WERI-Rb-1 (cell line): ENCODE data around the gene TDP2.
"Not testable (repeated sequence)": the region's sequence is repeated elsewhere in the genome, so short reads cannot be mapped to it uniquely, and the experiment has no call there.

Source experiments
- DNase-seq: peaks from one replicate; pipeline ENCODE4 v3.0.0-alpha.2; 2020
- H3K27ac ChIP-seq: fragments of 250-450 bp; sonication (Bioruptor Pico); 2 replicates; pipeline ENCODE4 v1.5.1; 2020; ENCODE audit warnings: mild to moderate bottlenecking, moderate library complexity
- H3K27me3 ChIP-seq: fragments of 250-450 bp; sonication (Bioruptor Pico); 2 replicates; pipeline ENCODE4 v1.5.1; 2021; ENCODE audit warnings: mild to moderate bottlenecking, low read depth, moderate library complexity; ENCODE audit not compliant: insufficient read depth, severe bottlenecking
- H3K36me3 ChIP-seq: fragments of 250-450 bp; sonication (Bioruptor Pico); 2 replicates; pipeline ENCODE4 v1.5.1; 2020; ENCODE audit warnings: mild to moderate bottlenecking, moderate library complexity
- H3K4me3 ChIP-seq: 2 replicates; pipeline ENCODE4 v1.5.1; 2011; ENCODE audit warnings: low read depth, mild to moderate bottlenecking, control low read depth, low read length
- H3K9me3 ChIP-seq: fragments of 250-450 bp; sonication (Bioruptor Pico); 2 replicates; pipeline ENCODE4 v1.5.1; 2021; ENCODE audit warnings: mild to moderate bottlenecking, moderate library complexity; ENCODE audit not compliant: severe bottlenecking
- TF ChIP-seq, protein P1 (sequence below): IDR thresholded peaks from 2 replicates; pipeline ENCODE4 v1.5.1; 2011; ENCODE audit warnings: low read depth, mild to moderate bottlenecking, control low read depth, inconsistent platforms, low read length

Gene TDP2

GRCh38 chr6:24686946-24687345, 20.2 kb upstream of the TDP2 start:
- Histone ChIP-seq H3K27ac (no peak overlapping the region), H3K27me3 (no peaks in the 10 kb centered on the region), H3K36me3 (no peaks in the 10 kb centered on the region; the same call in none of the 2 replicates), H3K4me3 (no peak overlapping the region), H3K9me3 (no peaks in the 10 kb centered on the region)
- DNase-seq: no peak
- TF ChIP-seq, protein P1, sequence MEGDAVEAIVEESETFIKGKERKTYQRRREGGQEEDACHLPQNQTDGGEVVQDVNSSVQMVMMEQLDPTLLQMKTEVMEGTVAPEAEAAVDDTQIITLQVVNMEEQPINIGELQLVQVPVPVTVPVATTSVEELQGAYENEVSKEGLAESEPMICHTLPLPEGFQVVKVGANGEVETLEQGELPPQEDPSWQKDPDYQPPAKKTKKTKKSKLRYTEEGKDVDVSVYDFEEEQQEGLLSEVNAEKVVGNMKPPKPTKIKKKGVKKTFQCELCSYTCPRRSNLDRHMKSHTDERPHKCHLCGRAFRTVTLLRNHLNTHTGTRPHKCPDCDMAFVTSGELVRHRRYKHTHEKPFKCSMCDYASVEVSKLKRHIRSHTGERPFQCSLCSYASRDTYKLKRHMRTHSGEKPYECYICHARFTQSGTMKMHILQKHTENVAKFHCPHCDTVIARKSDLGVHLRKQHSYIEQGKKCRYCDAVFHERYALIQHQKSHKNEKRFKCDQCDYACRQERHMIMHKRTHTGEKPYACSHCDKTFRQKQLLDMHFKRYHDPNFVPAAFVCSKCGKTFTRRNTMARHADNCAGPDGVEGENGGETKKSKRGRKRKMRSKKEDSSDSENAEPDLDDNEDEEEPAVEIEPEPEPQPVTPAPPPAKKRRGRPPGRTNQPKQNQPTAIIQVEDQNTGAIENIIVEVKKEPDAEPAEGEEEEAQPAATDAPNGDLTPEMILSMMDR: no peak

DNA sequence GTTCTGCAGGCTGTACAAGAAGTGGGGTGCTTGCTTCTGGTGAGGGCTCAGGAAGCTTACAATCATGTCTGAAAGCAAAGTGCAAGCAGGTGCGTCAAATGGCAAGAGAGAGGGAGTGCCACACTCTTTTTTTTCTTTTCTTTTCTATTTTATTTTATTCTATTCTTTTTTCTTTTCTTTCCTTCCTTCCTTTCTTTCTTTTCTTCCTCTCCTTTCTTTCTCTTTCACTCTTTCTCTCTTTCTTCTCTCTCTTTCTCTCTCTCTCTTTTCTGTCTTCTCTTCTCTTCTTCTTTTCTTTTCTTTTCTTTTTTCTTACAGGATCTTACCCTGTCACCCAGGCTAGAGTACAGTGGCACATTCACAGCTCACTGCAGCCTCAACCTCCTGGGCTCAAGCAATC, 19.7 kb upstream of the TDP2 start:
- no peak overlapping the region for H3K4me3 ChIP-seq
- DNase-seq: no peak
- no peaks in the 10 kb centered on the region for H3K27me3 ChIP-seq
- no peak overlapping the region for H3K27ac ChIP-seq
- H3K36me3 ChIP-seq: no peaks in the 10 kb centered on the region; the same call in none of the 2 replicates
- H3K9me3 ChIP-seq: no peaks in the 10 kb centered on the region
- TF ChIP-seq, protein P1: no peak

DNA sequence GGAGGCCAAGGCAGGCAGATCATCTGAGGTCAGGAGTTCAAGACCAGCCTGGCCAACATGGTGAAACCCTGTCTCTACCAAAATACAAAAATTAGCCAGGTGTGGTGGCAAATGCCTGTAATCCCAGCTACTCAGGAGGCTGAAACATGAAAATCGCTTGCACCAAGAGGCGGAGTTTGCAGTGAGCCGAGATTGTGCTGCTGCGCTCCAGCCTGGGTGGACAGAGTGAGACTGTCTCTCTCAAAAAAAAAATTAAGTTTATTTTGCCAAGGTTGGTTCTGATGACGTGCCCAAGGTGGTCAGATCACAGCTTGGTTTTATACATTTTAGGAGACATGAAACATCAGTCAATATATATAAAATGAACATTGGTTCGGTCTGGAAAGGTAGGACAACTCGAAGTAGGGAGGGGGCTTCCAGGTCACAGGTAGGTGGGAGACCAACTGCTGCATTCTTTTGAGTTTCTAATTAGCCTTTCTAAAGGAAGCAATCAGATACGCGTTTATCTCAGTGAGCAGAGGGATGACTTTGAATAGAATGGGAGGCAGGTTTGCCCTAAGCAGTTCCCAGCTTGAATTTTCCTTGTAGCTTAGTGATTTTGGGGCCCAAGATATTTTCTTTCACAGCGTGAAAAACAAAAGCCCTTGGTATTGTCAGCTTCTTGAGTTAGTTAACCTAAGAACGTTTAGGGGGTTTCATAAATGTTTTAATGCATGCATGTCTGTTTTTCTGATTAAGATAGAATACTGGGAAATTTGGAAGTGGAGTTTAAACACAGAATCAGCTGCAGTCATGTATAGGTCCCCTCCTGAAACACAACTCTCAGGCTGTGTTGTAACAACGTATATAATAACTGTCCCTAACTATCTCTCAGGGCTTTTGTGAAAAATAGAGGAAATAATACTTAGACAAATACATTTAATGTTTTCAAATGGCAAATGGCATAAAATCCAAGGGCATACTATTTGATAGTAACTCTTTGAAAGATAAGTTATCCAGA, 16.9 kb upstream of the TDP2 start:
- no peaks in the 10 kb centered on the region for H3K9me3 ChIP-seq
- H3K36me3 ChIP-seq: no peaks in the 10 kb centered on the region; the same call in none of the 2 replicates
- no peaks in the 10 kb centered on the region for H3K27me3 ChIP-seq
- TF ChIP-seq, protein P1: no peak
- H3K4me3 ChIP-seq: no peak overlapping the region
- no peak for DNase-seq
- no peak overlapping the region for H3K27ac ChIP-seq

- TF ChIP-seq, protein P1: no peak
- Histone ChIP-seq H3K9me3 (peaks cover 4% of the 10 kb centered on the region), H3K36me3 (no peaks in the 10 kb centered on the region; the same call in 1 of the 2 replicates), H3K27ac (no peak overlapping the region), H3K27me3 (no peaks in the 10 kb centered on the region), H3K4me3 (no peak overlapping the region)
- no peak for DNase-seq
Measured at GRCh38 chr6:24680582-24680981, 13.9 kb upstream of the TDP2 start.

GRCh38 chr6:24678792-24679352, 12.2 kb upstream of the TDP2 start:
- not testable (repeated sequence) for H3K27me3 ChIP-seq, H3K27ac ChIP-seq, DNase-seq, H3K36me3 ChIP-seq, H3K4me3 ChIP-seq
- H3K9me3 ChIP-seq: peaks cover 16% of the 10 kb centered on the region

DNA sequence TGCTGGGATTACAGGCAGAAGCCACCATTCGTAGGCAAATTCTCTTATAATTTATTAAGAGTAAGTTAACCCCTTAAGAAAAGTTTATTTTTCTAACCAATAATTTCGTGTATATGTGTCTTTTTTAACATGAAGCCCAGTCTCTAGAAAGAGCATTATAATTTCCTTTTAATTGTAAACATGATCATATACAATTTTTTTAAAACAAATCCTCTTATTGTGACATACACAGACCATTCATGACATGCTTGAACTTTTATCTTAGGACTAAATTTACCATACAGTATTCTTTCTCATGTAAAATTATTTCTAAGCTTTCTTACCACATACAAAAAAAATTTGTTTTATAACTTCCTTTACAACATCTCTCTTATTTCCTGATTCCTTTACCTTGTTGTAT, 6.9 kb upstream of the TDP2 start:
- Histone ChIP-seq H3K27me3 (no peaks in the 10 kb centered on the region), H3K9me3 (peaks cover 32% of the 10 kb centered on the region), H3K27ac (no peak overlapping the region), H3K36me3 (no peaks in the 10 kb centered on the region), H3K4me3 (no peak overlapping the region)
- TF ChIP-seq, protein P1: no peak
- DNase-seq: no peak
